LNCaP clone FGC (cell line): ENCODE data around the gene PEX16.

Experiments
- DNase-seq: peaks from one replicate; pipeline ENCODE4 v3.0.0-alpha.2; 2011; ENCODE audit warnings: low read depth
- H3K4me3 ChIP-seq: 2 replicates; pipeline ENCODE4 v1.5.1; 2011; ENCODE audit warnings: mild to moderate bottlenecking, low read depth, low read length, control low read depth
- CTCF ChIP-seq: IDR thresholded peaks from 2 replicates; pipeline ENCODE4 v1.5.1; 2012; ENCODE audit warnings: mild to moderate bottlenecking; ENCODE audit not compliant: control insufficient read depth, insufficient read depth; ENCODE audit errors: extremely low read depth

The PEX16 gene

GRCh38 chr11:45922425-45923082, 4.9 kb upstream of the PEX16 start, which contains the start of gene LARGE2:
TSS of gene LARGE2 (plus strand) at chr11:45922656. CDS start at chr11:45922883, 227 bp downstream.
- H3K4me3 ChIP-seq, result peak within 1 kb of the TSS; percentile 52
- DNase-seq, result no peak
- 0 out of 2 replicates have a peak, but pooled peaks have one; percentile 7 for TF ChIP-seq CTCF

- H3K4me3 ChIP-seq, result peak overlapping the region; percentile 52
- peak; percentile 76 for DNase-seq
- TF ChIP-seq CTCF, result no peak
These were observed 4.1 kb upstream of the PEX16 start for GRCh38 chr11:45921561-45922424.

GRCh38 chr11:45920531-45921477, 3.1 kb upstream of the PEX16 start:
- DNase-seq, result no peak
- no peak overlapping the region for H3K4me3 ChIP-seq
- TF ChIP-seq CTCF, result no peak

- no peak overlapping the region for H3K4me3 ChIP-seq
- DNase-seq, result no peak
- TF ChIP-seq CTCF, result no peak
These were observed 2.3 kb upstream of the PEX16 start for GRCh38 chr11:45919806-45920530.

GRCh38 chr11:45918962-45919675, 1.4 kb upstream of the PEX16 start:
- no peak for TF ChIP-seq CTCF
- peak overlapping the region; percentile 91 for H3K4me3 ChIP-seq
- no peak for DNase-seq
